HepG2 (cell line): ENCODE results near the gene PPP1R1A. TPM values are rescaled to one million over a fixed set of nuclear protein-coding genes. Genes with fewer than 3 reads are reported as not detected.

Source experiments
- ATAC-seq: fragments of 200-7000 bp; cut with Tn5 transposase; 3 replicates; pipeline ENCODE4 v1.9.1; 2020; ENCODE audit warnings: mild to moderate bottlenecking, moderate library complexity
- BruUV-seq: library from RNA; stranded (reverse); fragments of 400-500 nt; replicated peaks from 2 replicates; lab custom pipeline; 2021; lab: Mats Ljungman, UMichigan
- CTCF ChIA-PET: fragments of 300-600 bp; formaldehyde crosslinking; extraction: SDS; loops from one replicate; lab custom pipeline; 2021; ENCODE audit warnings: low total read pairs, inconsistent platforms, low intra/inter-chr PET ratio; lab: Yijun Ruan, JAX
- POLR2A ChIA-PET: fragments of 350-600 bp; sonication (Branson Sonifier 250); formaldehyde crosslinking; loops from one replicate; lab custom pipeline; 2020; ENCODE audit warnings: antibody characterized with exemption, inconsistent platforms; lab: Yijun Ruan, JAX
- DNase-seq: peaks from one replicate; pipeline ENCODE4 v3.0.0-alpha.2; 2015; ENCODE audit warnings: low spot score
- FAIRE-seq: peaks from 3 replicates; lab custom pipeline; 2011; peaks lifted over from hg19 to GRCh38; lab: Jason Lieb, UNC
- H2AFZ ChIP-seq: one replicate; pipeline ENCODE4 v1.6.1; 2011; ENCODE audit warnings: low read length, inconsistent platforms
- H3K27ac ChIP-seq: fragments of 300-600 bp; 3 replicates; pipeline ENCODE4 v1.8.0; 2011; ENCODE audit warnings: mixed run types, mild to moderate bottlenecking, mixed read lengths, low read length, inconsistent platforms; ENCODE audit not compliant: insufficient read depth; ENCODE audit errors: extremely low read length
- H3K27me3 ChIP-seq, 2 experiments: fragments of 200-600 bp in 1 of 2; 2 replicates in 1 of 2; 3 replicates in 1 of 2; pipeline versions ENCODE4 v1.6.0 to v1.8.0; 2011; ENCODE audit warnings: low read length in 2 of 2, mild to moderate bottlenecking in 2 of 2, moderate library complexity in 2 of 2, inconsistent platforms in 1 of 2; ENCODE audit not compliant: insufficient read depth in 2 of 2, control insufficient read depth in 1 of 2
- H3K36me3 ChIP-seq, 2 experiments: fragments of 200-600 bp in 1 of 2; replicated peaks in 1 of 2; 2 replicates in 1 of 2; 3 replicates in 1 of 2; pipeline versions ENCODE4 v1.5.1 to v1.8.0; 2011; ENCODE audit warnings: low read length in 2 of 2, inconsistent platforms in 1 of 2; ENCODE audit not compliant: insufficient read depth in 2 of 2, control insufficient read depth in 1 of 2
- H3K4me1 ChIP-seq: 2 replicates; pipeline ENCODE4 v1.5.1; 2012; ENCODE audit warnings: low read length, inconsistent platforms; ENCODE audit not compliant: insufficient read depth
- H3K4me2 ChIP-seq: 2 replicates; pipeline ENCODE4 v1.6.0; 2011; ENCODE audit warnings: low read depth, low read length, inconsistent platforms
- H3K4me3 ChIP-seq, 3 experiments: fragments of 200-600 bp in 1 of 3; sonication (generic), shearing (Covaris generic) in 1 of 3; replicated peaks in 1 of 3; 2 replicates each; pipeline ENCODE4 v1.5.1; 2011 to 2016; ENCODE audit warnings: low read length in 3 of 3, inconsistent platforms in 2 of 3, low read depth in 2 of 3, mild to moderate bottlenecking in 2 of 3, control low read depth in 1 of 3, mixed read lengths in 1 of 3; ENCODE audit not compliant: insufficient read depth in 1 of 3
- H3K79me2 ChIP-seq: one replicate; pipeline ENCODE4 v1.6.1; 2011; ENCODE audit warnings: low read length, inconsistent platforms; ENCODE audit not compliant: insufficient read depth
- H3K9ac ChIP-seq: 2 replicates; pipeline ENCODE4 v1.6.0; 2011; ENCODE audit warnings: mild to moderate bottlenecking, low read depth, low read length, inconsistent platforms; ENCODE audit not compliant: insufficient read depth
- H3K9me3 ChIP-seq: 2 replicates; pipeline ENCODE4 v1.5.1; 2012; ENCODE audit warnings: mild to moderate bottlenecking, low read length
- H4K20me1 ChIP-seq: 2 replicates; pipeline ENCODE4 v1.6.0; 2011; ENCODE audit warnings: inconsistent platforms, mild to moderate bottlenecking, low read length, moderate library complexity; ENCODE audit not compliant: insufficient read depth
- GABPB1 ChIP-seq: IDR thresholded peaks from 2 replicates; pipeline ENCODE4 v1.6.1; 2016; ENCODE audit warnings: mild to moderate bottlenecking, missing genetic modification reagents, moderate library complexity, missing compliant biosample characterization
- SRSF1 ChIP-seq: fragments of 200-400 bp; formaldehyde crosslinking; optimal IDR thresholded peaks from 2 replicates; pipeline ENCODE3; 2017; ENCODE audit warnings: mild to moderate bottlenecking, low read depth, low read length, moderate library complexity
- ZNF792 ChIP-seq: IDR thresholded peaks from 2 replicates; pipeline ENCODE4 v1.6.1; 2016
- ZZZ3 ChIP-seq: sonication (generic); formaldehyde crosslinking; IDR thresholded peaks from 2 replicates; pipeline ENCODE4 v1.4.0; 2020; ENCODE audit warnings: missing genetic modification reagents, mild to moderate bottlenecking, borderline replicate concordance
- WGBS: methylation state at CpG from one replicate; pipeline ENCODE4 v1.1.6; 2017; ENCODE audit warnings: low lambda C conversion rate; 5-methylcytosine and 5-hydroxymethylcytosine counted together
- in situ Hi-C: cut with HindIII; loops from 2 replicates; pipeline ENCODE4 v1.10.0; 2017; ENCODE audit warnings: low pct_unique_long_range_greater_than_20kb; ENCODE audit not compliant: extremely low pct_ligation_motif_present
- intact Hi-C: fragments of 100-400 bp; cut with micrococcal nuclease; formaldehyde crosslinking; loops from one replicate; pipeline ENCODE4 v1.10.0; 2022; ENCODE audit not compliant: unreplicated experiment
- polyA plus RNA-seq, 8 experiments: library from polyadenylated mRNA; depleted of rRNA in 3 of 8; stranded (reverse) in 7 of 8; unstranded in 1 of 8; fragments of >200 nt; fragmentation: Illumina TruSeq in 4 of 8; extraction: Trizol in 4 of 8; gene quantifications; 2 replicates each; pipeline versions ENCODE4 v1.2.1 to v1.2.3, GENCODE V29; 2011 to 2016; ENCODE audit warnings: low read depth in 4 of 8, missing spikeins in 1 of 8, mixed read lengths in 1 of 8; ENCODE audit not compliant: insufficient read depth in 1 of 8
- total RNA-seq, 5 experiments: library from RNA; depleted of rRNA; stranded (reverse); fragments of >200 nt; fragmentation: Illumina TruSeq; extraction: Trizol; gene quantifications; 2 replicates each; pipeline ENCODE4 v1.2.3, GENCODE V29; 2016; ENCODE audit warnings: low read depth in 1 of 5
- TF ChIP-seq, protein P1 (sequence below): sonication (generic); formaldehyde crosslinking; IDR thresholded peaks from 2 replicates; pipeline ENCODE4 v1.8.1; 2023; ENCODE audit warnings: missing genetic modification reagents, inconsistent platforms, borderline replicate concordance
- TF ChIP-seq, protein P2 (sequence below): sonication (generic); formaldehyde crosslinking; IDR thresholded peaks from 2 replicates; pipeline ENCODE4 v1.5.0; 2020; ENCODE audit warnings: mild to moderate bottlenecking, missing genetic modification reagents, borderline replicate concordance
- TF ChIP-seq, protein P3 (sequence below): sonication (generic); formaldehyde crosslinking; conservative IDR thresholded peaks from 2 replicates; pipeline ENCODE4 v1.4.0; 2020; ENCODE audit warnings: mild to moderate bottlenecking, missing genetic modification reagents, moderate library complexity

PPP1R1A gene
- total and polyA plus RNA-seq, 2 of the 13 experiments (the other 11 are each of a cell fraction or from before 2014, with no cell fraction given), result 0.20 TPM; not detected in 1

DNA sequence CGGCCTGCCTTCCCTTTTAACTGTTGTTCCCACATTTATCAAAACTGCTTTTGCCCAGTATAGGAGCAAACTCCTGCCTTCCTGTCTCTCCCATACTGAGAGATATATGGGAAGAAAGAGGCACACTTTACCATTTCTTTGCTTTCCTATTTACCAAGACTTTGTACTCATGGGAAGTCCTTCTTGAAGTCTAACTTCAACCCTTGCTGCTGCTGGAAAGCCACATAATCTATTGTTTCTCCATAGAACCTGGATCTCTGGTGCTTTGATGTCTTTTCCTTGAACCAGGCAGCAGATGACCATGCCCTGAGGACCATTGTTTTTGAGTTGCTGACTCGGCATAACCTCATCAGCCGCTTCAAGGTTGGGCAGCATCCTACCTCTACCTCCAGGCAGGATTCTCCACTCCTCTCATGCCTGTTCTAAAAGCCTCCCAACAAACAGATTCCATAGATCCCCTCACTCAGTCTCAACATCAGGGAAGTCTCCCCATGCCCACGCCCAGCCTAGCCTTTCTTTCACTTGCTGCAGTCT lies 18.4 kb downstream of the PPP1R1A start (continued):
- no peak for TF ChIP-seq ZNF792 (CRISPR knock-in tag)

DNA sequence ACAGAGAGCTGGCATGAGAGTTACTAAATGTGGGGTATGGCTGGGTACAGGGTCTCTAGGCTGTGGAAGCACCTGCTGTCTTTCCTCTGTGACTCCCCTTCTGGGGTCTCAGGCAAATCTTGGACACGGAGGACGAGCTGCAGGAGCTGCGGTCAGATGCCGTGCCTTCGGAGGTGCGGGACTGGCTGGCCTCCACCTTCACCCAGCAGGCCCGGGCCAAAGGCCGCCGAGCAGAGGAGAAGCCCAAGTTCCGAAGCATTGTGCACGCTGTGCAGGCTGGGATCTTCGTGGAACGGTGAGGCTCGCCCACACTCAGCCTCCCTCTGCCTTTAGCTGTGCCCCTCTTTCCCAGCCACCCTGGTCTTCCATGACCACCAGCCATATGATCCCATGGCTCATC lies 19.4 kb downstream of the PPP1R1A start:
- DNase-seq, result no peak
- H3K4me2 ChIP-seq, result no peak overlapping the region
- H2AFZ ChIP-seq, result no peak overlapping the region
- ATAC-seq, result no peak
- no peaks in the 10 kb centered on the region for H3K79me2 ChIP-seq
- no peaks in the 10 kb centered on the region for H3K4me1 ChIP-seq
- ChIA-PET POLR2A (no interaction called here), CTCF (no interaction called here)
- no TSS peak for BruUV-seq
- in situ Hi-C loops (no loop called here), intact Hi-C loops (no loop called here)
- WGBS, result 23% methylated on average over 6 of the region's 14 CpGs
- H3K4me3 ChIP-seq, result no peak overlapping the region
- H4K20me1 ChIP-seq, result no peaks in the 10 kb centered on the region
- H3K27ac ChIP-seq, result no peak overlapping the region
- H3K9me3 ChIP-seq, result no peaks in the 10 kb centered on the region
- no peak overlapping the region for H3K9ac ChIP-seq
- H3K36me3 ChIP-seq, result no peaks in the 10 kb centered on the region
- peaks cover 0 to 45% of the 10 kb centered on the region in 2 experiments; a peak in 3 of 5 replicates for H3K27me3 ChIP-seq
- no peak for FAIRE-seq
- TF ChIP-seq, protein P1, sequence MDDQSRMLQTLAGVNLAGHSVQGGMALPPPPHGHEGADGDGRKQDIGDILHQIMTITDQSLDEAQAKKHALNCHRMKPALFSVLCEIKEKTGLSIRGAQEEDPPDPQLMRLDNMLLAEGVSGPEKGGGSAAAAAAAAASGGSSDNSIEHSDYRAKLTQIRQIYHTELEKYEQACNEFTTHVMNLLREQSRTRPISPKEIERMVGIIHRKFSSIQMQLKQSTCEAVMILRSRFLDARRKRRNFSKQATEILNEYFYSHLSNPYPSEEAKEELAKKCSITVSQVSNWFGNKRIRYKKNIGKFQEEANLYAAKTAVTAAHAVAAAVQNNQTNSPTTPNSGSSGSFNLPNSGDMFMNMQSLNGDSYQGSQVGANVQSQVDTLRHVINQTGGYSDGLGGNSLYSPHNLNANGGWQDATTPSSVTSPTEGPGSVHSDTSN, result no peak
- TF ChIP-seq SRSF1 (no peak), ZZZ3 (CRISPR knock-in tag) (no peak), GABPB1 (no peak)
- TF ChIP-seq, all 625 proteins: peak for 0

DNA sequence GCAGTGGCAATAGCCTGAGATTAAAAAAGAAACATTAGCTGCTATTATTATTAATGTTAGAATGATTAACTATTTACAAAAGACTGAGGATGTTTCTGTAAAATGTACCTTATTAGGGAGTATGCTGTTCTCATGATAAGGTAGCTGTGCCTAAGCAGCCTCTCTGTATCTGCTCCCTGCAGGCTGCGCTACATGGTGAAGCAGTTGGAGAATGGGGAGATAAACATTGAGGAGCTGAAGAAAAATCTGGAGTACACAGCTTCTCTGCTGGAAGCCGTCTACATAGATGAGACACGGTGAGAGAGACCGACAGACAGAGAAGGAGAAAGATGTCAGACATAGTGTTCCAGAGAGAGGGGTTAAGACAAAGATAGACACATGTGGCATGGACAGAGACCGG lies 21.7 kb downstream of the PPP1R1A start:
- Histone ChIP-seq H3K79me2 (no peaks in the 10 kb centered on the region), H3K4me3 (no peak overlapping the region), H3K9me3 (no peaks in the 10 kb centered on the region), H3K36me3 (no peaks in the 10 kb centered on the region), H3K4me2 (no peak overlapping the region), H3K9ac (no peak overlapping the region), H3K27ac (no peak overlapping the region), H4K20me1 (no peaks in the 10 kb centered on the region), H2AFZ (no peak overlapping the region), H3K4me1 (no peaks in the 10 kb centered on the region), H3K27me3 (peaks cover 0 to 42% of the 10 kb centered on the region in 2 experiments; a peak in 3 of 5 replicates)
- ChIA-PET CTCF (no interaction called here), POLR2A (no interaction called here)
- DNase-seq, result no peak
- 27% methylated on average over 5 of the region's 5 CpGs for WGBS
- in situ Hi-C loops, result no loop called here
- BruUV-seq, result no TSS peak
- ATAC-seq, result no peak
- no peak for FAIRE-seq
- intact Hi-C loops, result no loop called here
- TF ChIP-seq, protein P2, sequence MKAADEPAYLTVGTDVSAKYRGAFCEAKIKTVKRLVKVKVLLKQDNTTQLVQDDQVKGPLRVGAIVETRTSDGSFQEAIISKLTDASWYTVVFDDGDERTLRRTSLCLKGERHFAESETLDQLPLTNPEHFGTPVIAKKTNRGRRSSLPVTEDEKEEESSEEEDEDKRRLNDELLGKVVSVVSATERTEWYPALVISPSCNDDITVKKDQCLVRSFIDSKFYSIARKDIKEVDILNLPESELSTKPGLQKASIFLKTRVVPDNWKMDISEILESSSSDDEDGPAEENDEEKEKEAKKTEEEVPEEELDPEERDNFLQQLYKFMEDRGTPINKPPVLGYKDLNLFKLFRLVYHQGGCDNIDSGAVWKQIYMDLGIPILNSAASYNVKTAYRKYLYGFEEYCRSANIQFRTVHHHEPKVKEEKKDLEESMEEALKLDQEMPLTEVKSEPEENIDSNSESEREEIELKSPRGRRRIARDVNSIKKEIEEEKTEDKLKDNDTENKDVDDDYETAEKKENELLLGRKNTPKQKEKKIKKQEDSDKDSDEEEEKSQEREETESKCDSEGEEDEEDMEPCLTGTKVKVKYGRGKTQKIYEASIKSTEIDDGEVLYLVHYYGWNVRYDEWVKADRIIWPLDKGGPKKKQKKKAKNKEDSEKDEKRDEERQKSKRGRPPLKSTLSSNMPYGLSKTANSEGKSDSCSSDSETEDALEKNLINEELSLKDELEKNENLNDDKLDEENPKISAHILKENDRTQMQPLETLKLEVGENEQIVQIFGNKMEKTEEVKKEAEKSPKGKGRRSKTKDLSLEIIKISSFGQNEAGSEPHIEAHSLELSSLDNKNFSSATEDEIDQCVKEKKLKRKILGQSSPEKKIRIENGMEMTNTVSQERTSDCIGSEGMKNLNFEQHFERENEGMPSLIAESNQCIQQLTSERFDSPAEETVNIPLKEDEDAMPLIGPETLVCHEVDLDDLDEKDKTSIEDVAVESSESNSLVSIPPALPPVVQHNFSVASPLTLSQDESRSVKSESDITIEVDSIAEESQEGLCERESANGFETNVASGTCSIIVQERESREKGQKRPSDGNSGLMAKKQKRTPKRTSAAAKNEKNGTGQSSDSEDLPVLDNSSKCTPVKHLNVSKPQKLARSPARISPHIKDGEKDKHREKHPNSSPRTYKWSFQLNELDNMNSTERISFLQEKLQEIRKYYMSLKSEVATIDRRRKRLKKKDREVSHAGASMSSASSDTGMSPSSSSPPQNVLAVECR, result no peak
- TF ChIP-seq, protein P3, sequence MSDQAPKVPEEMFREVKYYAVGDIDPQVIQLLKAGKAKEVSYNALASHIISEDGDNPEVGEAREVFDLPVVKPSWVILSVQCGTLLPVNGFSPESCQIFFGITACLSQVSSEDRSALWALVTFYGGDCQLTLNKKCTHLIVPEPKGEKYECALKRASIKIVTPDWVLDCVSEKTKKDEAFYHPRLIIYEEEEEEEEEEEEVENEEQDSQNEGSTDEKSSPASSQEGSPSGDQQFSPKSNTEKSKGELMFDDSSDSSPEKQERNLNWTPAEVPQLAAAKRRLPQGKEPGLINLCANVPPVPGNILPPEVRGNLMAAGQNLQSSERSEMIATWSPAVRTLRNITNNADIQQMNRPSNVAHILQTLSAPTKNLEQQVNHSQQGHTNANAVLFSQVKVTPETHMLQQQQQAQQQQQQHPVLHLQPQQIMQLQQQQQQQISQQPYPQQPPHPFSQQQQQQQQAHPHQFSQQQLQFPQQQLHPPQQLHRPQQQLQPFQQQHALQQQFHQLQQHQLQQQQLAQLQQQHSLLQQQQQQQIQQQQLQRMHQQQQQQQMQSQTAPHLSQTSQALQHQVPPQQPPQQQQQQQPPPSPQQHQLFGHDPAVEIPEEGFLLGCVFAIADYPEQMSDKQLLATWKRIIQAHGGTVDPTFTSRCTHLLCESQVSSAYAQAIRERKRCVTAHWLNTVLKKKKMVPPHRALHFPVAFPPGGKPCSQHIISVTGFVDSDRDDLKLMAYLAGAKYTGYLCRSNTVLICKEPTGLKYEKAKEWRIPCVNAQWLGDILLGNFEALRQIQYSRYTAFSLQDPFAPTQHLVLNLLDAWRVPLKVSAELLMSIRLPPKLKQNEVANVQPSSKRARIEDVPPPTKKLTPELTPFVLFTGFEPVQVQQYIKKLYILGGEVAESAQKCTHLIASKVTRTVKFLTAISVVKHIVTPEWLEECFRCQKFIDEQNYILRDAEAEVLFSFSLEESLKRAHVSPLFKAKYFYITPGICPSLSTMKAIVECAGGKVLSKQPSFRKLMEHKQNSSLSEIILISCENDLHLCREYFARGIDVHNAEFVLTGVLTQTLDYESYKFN (CRISPR knock-in tag), result no peak
